ENCODE results near the gene CASP8AP2. TPM values are rescaled to one million over a fixed set of nuclear protein-coding genes. Genes with fewer than 3 reads are reported as not detected.

Gene CASP8AP2
- total RNA-seq, 2 experiments from 2014 or later, result 17.3 to 20.0 TPM

- intact Hi-C loops (cut with DNase I, micrococcal nuclease), result no loop called here
- no peaks in the 10 kb centered on the region for H3K27me3 Mint-ChIP-seq
- H3K4me3 ChIP-seq (ENCODE audit: low read length), result no peak overlapping the region
- H3K4me1 Mint-ChIP-seq (ENCODE audit: low read depth), result no peaks in the 10 kb centered on the region
- ATAC-seq (ENCODE audit: poor library complexity), result no peak
- H3K9me3 Mint-ChIP-seq, result no peaks in the 10 kb centered on the region
- H3K36me3 Mint-ChIP-seq (ENCODE audit: low read depth), result peaks cover 92% of the 10 kb centered on the region
- CTCF ChIA-PET, result no interaction called here
- DNase-seq, result no peak
- POLR2A ChIA-PET, result interaction anchor here (0.6 kb wide), 1 partner anchor 18 kb away, joined by 5 read pairs; no protein-coding TSS in a partner anchor
- no peak for TF ChIP-seq CTCF (IDR thresholded peaks at IDR 0.05)
- no peak overlapping the region for H3K27ac ChIP-seq (ENCODE audit: low read depth in 1 of 2, low read length in 2 of 2)
- H3K4me3 Mint-ChIP-seq, result no peak overlapping the region
- H3K27me3 ChIP-seq (ENCODE audit: control insufficient read depth in 1 of 2, insufficient read depth in 2 of 2, low read length in 2 of 2), result no peaks in the 10 kb centered on the region
- H3K4me1 ChIP-seq (ENCODE audit: insufficient read depth, low read length), result no peaks in the 10 kb centered on the region
- peaks cover 4 to 6% of the 10 kb centered on the region in 2 experiments for H3K9me3 ChIP-seq (ENCODE audit: control insufficient read depth in 1 of 2, insufficient read depth in 1 of 2, low read length in 2 of 2)
- H3K27ac Mint-ChIP-seq, result no peak overlapping the region
- H3K36me3 ChIP-seq (ENCODE audit: insufficient read depth, low read length), result peaks cover 90% of the 10 kb centered on the region
Measured at GRCh38 chr6:89784838-89785237, 44.8 kb upstream of the CASP8AP2 start.

- Mint-ChIP-seq H3K9me3 (no peaks in the 10 kb centered on the region), H3K4me3 (no peak overlapping the region), H3K27ac (no peak overlapping the region), H3K27me3 (no peaks in the 10 kb centered on the region), H3K4me1 (ENCODE audit: low read depth) (no peaks in the 10 kb centered on the region), H3K36me3 (ENCODE audit: low read depth) (peaks cover 77% of the 10 kb centered on the region)
- Histone ChIP-seq H3K36me3 (ENCODE audit: insufficient read depth, low read length) (peaks cover 78% of the 10 kb centered on the region), H3K4me3 (ENCODE audit: low read length) (no peak overlapping the region), H3K27ac (ENCODE audit: low read depth in 1 of 2, low read length in 2 of 2) (no peak overlapping the region), H3K4me1 (ENCODE audit: insufficient read depth, low read length) (no peaks in the 10 kb centered on the region), H3K9me3 (ENCODE audit: control insufficient read depth in 1 of 2, insufficient read depth in 1 of 2, low read length in 2 of 2) (peaks cover 4 to 6% of the 10 kb centered on the region in 2 experiments), H3K27me3 (ENCODE audit: control insufficient read depth in 1 of 2, insufficient read depth in 2 of 2, low read length in 2 of 2) (no peaks in the 10 kb centered on the region)
- no peak for TF ChIP-seq CTCF (IDR thresholded peaks at IDR 0.05)
- ATAC-seq (ENCODE audit: poor library complexity) (no peak), DNase-seq (no peak)
- CTCF ChIA-PET, result interaction anchor here (0.6 kb wide), 1 partner anchor 12 kb away, joined by 3 read pairs; no protein-coding TSS in a partner anchor
- POLR2A ChIA-PET, result no interaction called here
- intact Hi-C loops (cut with DNase I, micrococcal nuclease), result no loop called here
Measured at GRCh38 chr6:89786970-89787369, 42.7 kb upstream of the CASP8AP2 start.

GRCh38 chr6:89787660-89788328 is 41.9 kb upstream of the CASP8AP2 start:
- no peak overlapping the region for H3K27ac ChIP-seq (ENCODE audit: low read depth in 1 of 2, low read length in 2 of 2)
- H3K27ac Mint-ChIP-seq, result no peak overlapping the region
- no peaks in the 10 kb centered on the region for H3K27me3 ChIP-seq (ENCODE audit: control insufficient read depth in 1 of 2, insufficient read depth in 2 of 2, low read length in 2 of 2)
- no peaks in the 10 kb centered on the region for H3K27me3 Mint-ChIP-seq
- H3K36me3 Mint-ChIP-seq (ENCODE audit: low read depth), result peaks cover 71% of the 10 kb centered on the region
- peaks cover under 1% of the 10 kb centered on the region for H3K4me1 Mint-ChIP-seq (ENCODE audit: low read depth)
- H3K9me3 ChIP-seq (ENCODE audit: control insufficient read depth in 1 of 2, insufficient read depth in 1 of 2, low read length in 2 of 2), result peaks cover 4 to 6% of the 10 kb centered on the region in 2 experiments
- H3K4me3 Mint-ChIP-seq, result no peak overlapping the region
- peaks cover under 1% of the 10 kb centered on the region for H3K4me1 ChIP-seq (ENCODE audit: insufficient read depth, low read length)
- peaks cover 78% of the 10 kb centered on the region for H3K36me3 ChIP-seq (ENCODE audit: insufficient read depth, low read length)
- no peaks in the 10 kb centered on the region for H3K9me3 Mint-ChIP-seq
- DNase-seq (no peak), ATAC-seq (ENCODE audit: poor library complexity) (no peak)
- POLR2A ChIA-PET, result no interaction called here
- no peak for TF ChIP-seq CTCF (IDR thresholded peaks at IDR 0.05)
- intact Hi-C loops (cut with DNase I, micrococcal nuclease), result no loop called here
- H3K4me3 ChIP-seq (ENCODE audit: low read length), result no peak overlapping the region
- CTCF ChIA-PET, result no interaction called here

Data from CD4-positive, alpha-beta T cell (primary cell).